Inflammatory macrophage treated with lipopolysaccharide for 4 hours (primary cell): ENCODE results near the gene SPEG.
"Not testable (repeated sequence)": the region's sequence is repeated elsewhere in the genome, so short reads cannot be mapped to it uniquely, and the experiment has no call there.

Experiments used
- DNase-seq: peaks from one replicate; pipeline ENCODE4 v3.0.0-alpha.2; 2020

The SPEG gene

GRCh38 chr2:219405451-219405850 is 29.2 kb upstream of the SPEG start:
- DNase-seq = no peak

- no peak for DNase-seq
Observed at GRCh38 chr2:219405958-219406860, 28.4 kb upstream of the SPEG start.

- no peak for DNase-seq
Observed at GRCh38 chr2:219406861-219407230, 27.8 kb upstream of the SPEG start.

GRCh38 chr2:219407343-219407742 is 27.3 kb upstream of the SPEG start:
- not testable (repeated sequence) for DNase-seq

GRCh38 chr2:219408204-219408603 is 26.4 kb upstream of the SPEG start:
- no peak for DNase-seq

GRCh38 chr2:219408631-219409030 is 26.0 kb upstream of the SPEG start:
- no peak for DNase-seq

- no peak for DNase-seq
Observed at GRCh38 chr2:219409619-219410018, 25.0 kb upstream of the SPEG start.

- no peak for DNase-seq
Observed at GRCh38 chr2:219410390-219410789, 24.3 kb upstream of the SPEG start.

- DNase-seq = no peak
Observed at GRCh38 chr2:219414857-219415256, 19.8 kb upstream of the SPEG start.

- DNase-seq = no peak
Observed at GRCh38 chr2:219415580-219416234, 18.9 kb upstream of the SPEG start.

GRCh38 chr2:219416235-219416602 is 18.4 kb upstream of the SPEG start:
- DNase-seq = no peak

GRCh38 chr2:219416938-219417337 is 17.7 kb upstream of the SPEG start:
- DNase-seq = no peak

GRCh38 chr2:219417374-219417773 is 17.3 kb upstream of the SPEG start:
- DNase-seq = no peak

GRCh38 chr2:219418155-219419011 is 16.3 kb upstream of the SPEG start, which contains the start of gene DES:
Gene DES (plus strand): TSS chr2:219418377. CDS start chr2:219418463, 86 bp downstream.
- no peak for DNase-seq

- DNase-seq = no peak
Observed at GRCh38 chr2:219419012-219419324, 15.7 kb upstream of the SPEG start.

GRCh38 chr2:219419331-219420197 is 15.1 kb upstream of the SPEG start:
- DNase-seq = peak; percentile 37

GRCh38 chr2:219420687-219421086 is 14.0 kb upstream of the SPEG start:
- no peak for DNase-seq

GRCh38 chr2:219421323-219421722 is 13.3 kb upstream of the SPEG start:
- DNase-seq = no peak

- DNase-seq = no peak
Observed at GRCh38 chr2:219422952-219423534, 11.6 kb upstream of the SPEG start.

- no peak for DNase-seq
Observed at GRCh38 chr2:219423652-219424377, 10.8 kb upstream of the SPEG start.
